ENCODE measurements around the gene SOX10. TPM values are rescaled to one million over a fixed set of nuclear protein-coding genes. Genes with fewer than 3 reads are reported as not detected.

Gene SOX10
- total and polyA plus RNA-seq, 7 experiments from 2014 or later: not detected

GRCh38 chr22:37932401-37932800 lies 52.0 kb downstream of the SOX10 start:
- no peak overlapping the region for H3K27ac Mint-ChIP-seq
- POLR2A ChIA-PET: interaction anchor here (1.8 kb wide), 1 partner anchor 27 kb away, joined by 10 read pairs; the partner anchor contains the start of gene MICALL1

GRCh38 chr22:37931893-37932389 lies 52.4 kb downstream of the SOX10 start:
- Mint-ChIP-seq H3K27ac (no peak overlapping the region), H3K4me3 (no peak overlapping the region), H3K4me1 (peaks cover 0 to 15% (median 8%) of the 10 kb centered on the region in 7 donors), H3K27me3 (no peaks in the 10 kb centered on the region), H3K9me3 (no peaks in the 10 kb centered on the region), H3K36me3 (peaks cover 0 to 9% (median 3%) of the 10 kb centered on the region in 5 donors)
- CTCF ChIA-PET: interaction anchor here (0.6 to 2.4 kb wide), 3 partner anchors 51 to 114 kb away, joined by 3 to 17 read pairs (median 6); no protein-coding TSS in a partner anchor
- Histone ChIP-seq H3K27me3 (ENCODE audit: control insufficient read depth in 2 of 2, insufficient read depth in 2 of 2, low read length in 2 of 2) (no peaks in the 10 kb centered on the region), H3K4me1 (ENCODE audit: control insufficient read depth in 2 of 2, insufficient read depth in 2 of 2, low read length in 2 of 2) (peaks cover 0 to 4% of the 10 kb centered on the region in 2 donors), H3K9me3 (ENCODE audit: control insufficient read depth in 2 of 3, low read length in 3 of 3) (no peaks in the 10 kb centered on the region), H3K4me3 (ENCODE audit: low read length) (no peak overlapping the region), H3K27ac (ENCODE audit: low read depth, low read length) (no peak overlapping the region), H3K36me3 (ENCODE audit: control insufficient read depth in 2 of 3, insufficient read depth in 3 of 3, low read length in 3 of 3) (peaks cover 0 to 44% (median 0%) of the 10 kb centered on the region in 3 experiments)
- no peak for ATAC-seq
- no peak for DNase-seq
- intact Hi-C loops (cut with micrococcal nuclease): loop anchor here (2.0 to 10.0 kb wide), 4 partner anchors 35 to 327 kb away; partner anchors contain the start of gene GGA1 (in 1 of the 2)
- POLR2A ChIA-PET: interaction anchor here (1.8 kb wide), 1 partner anchor 26 kb away, joined by 10 read pairs; the partner anchor contains the start of gene MICALL1

More at GRCh38 chr22:37932401-37932800, 52.0 kb downstream of the SOX10 start:
- CTCF ChIA-PET: interaction anchor here (0.6 to 2.4 kb wide), 3 partner anchors 69 to 114 kb away, joined by 3 to 17 read pairs (median 6); no protein-coding TSS in a partner anchor
- ATAC-seq (no peak), DNase-seq (no peak)
- no peak overlapping the region for H3K27ac ChIP-seq (ENCODE audit: low read depth, low read length)
- Mint-ChIP-seq H3K27me3 (no peaks in the 10 kb centered on the region), H3K9me3 (no peaks in the 10 kb centered on the region), H3K4me1 (peaks cover 0 to 15% (median 8%) of the 10 kb centered on the region in 7 donors), H3K36me3 (peaks cover 0 to 9% (median 4%) of the 10 kb centered on the region in 5 donors), H3K4me3 (no peak overlapping the region)
- H3K27me3 ChIP-seq (ENCODE audit: control insufficient read depth in 2 of 2, insufficient read depth in 2 of 2, low read length in 2 of 2): no peaks in the 10 kb centered on the region
- H3K36me3 ChIP-seq (ENCODE audit: control insufficient read depth in 2 of 3, insufficient read depth in 3 of 3, low read length in 3 of 3): peaks cover 0 to 42% (median 0%) of the 10 kb centered on the region in 3 experiments
- intact Hi-C loops (cut with micrococcal nuclease): loop anchor here (2.0 to 10.0 kb wide), 4 partner anchors 35 to 328 kb away; partner anchors contain the start of gene GGA1 (in 1 of the 2)
- H3K4me1 ChIP-seq (ENCODE audit: control insufficient read depth in 2 of 2, insufficient read depth in 2 of 2, low read length in 2 of 2): peaks cover 0 to 4% of the 10 kb centered on the region in 2 donors
- H3K4me3 ChIP-seq (ENCODE audit: low read length): no peak overlapping the region
- no peaks in the 10 kb centered on the region for H3K9me3 ChIP-seq (ENCODE audit: control insufficient read depth in 2 of 3, low read length in 3 of 3)

GRCh38 chr22:37930952-37931440 lies 53.4 kb downstream of the SOX10 start:
- Mint-ChIP-seq H3K27ac (peak overlapping the region in 4 of 9 donors; percentile 18 to 49 (median 40)), H3K9me3 (no peaks in the 10 kb centered on the region), H3K27me3 (no peaks in the 10 kb centered on the region), H3K4me3 (no peak overlapping the region), H3K4me1 (peaks cover 0 to 15% (median 8%) of the 10 kb centered on the region in 7 donors), H3K36me3 (peaks cover 0 to 9% (median 3%) of the 10 kb centered on the region in 5 donors)
- H3K36me3 ChIP-seq (ENCODE audit: control insufficient read depth in 2 of 3, insufficient read depth in 3 of 3, low read length in 3 of 3): peaks cover 0 to 52% (median 0%) of the 10 kb centered on the region in 3 experiments
- CTCF ChIA-PET: interaction anchor here (0.7 to 1.1 kb wide), 2 partner anchors 25 to 50 kb away, joined by 4 to 6 read pairs; partner anchors contain the start of gene MICALL1
- H3K9me3 ChIP-seq (ENCODE audit: control insufficient read depth in 2 of 3, low read length in 3 of 3): no peaks in the 10 kb centered on the region
- DNase-seq (no peak), ATAC-seq (no peak)
- H3K27ac ChIP-seq (ENCODE audit: low read depth, low read length): no peak overlapping the region
- H3K4me3 ChIP-seq (ENCODE audit: low read length): no peak overlapping the region
- H3K27me3 ChIP-seq (ENCODE audit: control insufficient read depth in 2 of 2, insufficient read depth in 2 of 2, low read length in 2 of 2): no peaks in the 10 kb centered on the region
- intact Hi-C loops (cut with micrococcal nuclease): loop anchor here in 1 of 2 donors (5.0 to 10.0 kb wide), 3 partner anchors 34 to 326 kb away; partner anchors contain the start of gene GGA1
- POLR2A ChIA-PET: interaction anchor here (1.2 kb wide), 1 partner anchor 34 kb away, joined by 3 read pairs; no protein-coding TSS in a partner anchor
- H3K4me1 ChIP-seq (ENCODE audit: control insufficient read depth in 2 of 2, insufficient read depth in 2 of 2, low read length in 2 of 2): peaks cover 0 to 4% of the 10 kb centered on the region in 2 donors

GRCh38 chr22:37930270-37930951 lies 53.9 kb downstream of the SOX10 start:
- Mint-ChIP-seq H3K4me1 (peaks cover 0 to 15% (median 8%) of the 10 kb centered on the region in 7 donors), H3K27ac (peak overlapping the region in 3 of 9 donors; percentile 32 to 49 (median 48)), H3K36me3 (peaks cover 0 to 9% (median 3%) of the 10 kb centered on the region in 5 donors), H3K27me3 (no peaks in the 10 kb centered on the region), H3K4me3 (no peak overlapping the region), H3K9me3 (no peaks in the 10 kb centered on the region)
- ChIA-PET POLR2A (interaction anchor here (1.2 kb wide), 1 partner anchor 35 kb away, joined by 3 read pairs; no protein-coding TSS in a partner anchor), CTCF (interaction anchor here (1.0 to 1.1 kb wide), 2 partner anchors 24 to 43 kb away, joined by 3 to 4 read pairs; partner anchors contain the start of gene MICALL1)
- ATAC-seq (no peak), DNase-seq (no peak)
- Histone ChIP-seq H3K27ac (ENCODE audit: low read depth, low read length) (no peak overlapping the region), H3K4me1 (ENCODE audit: control insufficient read depth in 2 of 2, insufficient read depth in 2 of 2, low read length in 2 of 2) (peaks cover 0 to 4% of the 10 kb centered on the region in 2 donors), H3K4me3 (ENCODE audit: low read length) (no peak overlapping the region), H3K9me3 (ENCODE audit: control insufficient read depth in 2 of 3, low read length in 3 of 3) (no peaks in the 10 kb centered on the region), H3K27me3 (ENCODE audit: control insufficient read depth in 2 of 2, insufficient read depth in 2 of 2, low read length in 2 of 2) (no peaks in the 10 kb centered on the region), H3K36me3 (ENCODE audit: control insufficient read depth in 2 of 3, insufficient read depth in 3 of 3, low read length in 3 of 3) (peaks cover 0 to 58% (median 0%) of the 10 kb centered on the region in 3 experiments)
- intact Hi-C loops (cut with micrococcal nuclease): loop anchor here in 1 of 2 donors (5.0 to 10.0 kb wide), 3 partner anchors 33 to 326 kb away; partner anchors contain the start of gene GGA1

- intact Hi-C loops (cut with micrococcal nuclease): no loop called here
- Histone ChIP-seq H3K36me3 (ENCODE audit: control insufficient read depth in 2 of 3, insufficient read depth in 3 of 3, low read length in 3 of 3) (peaks cover 0 to 67% (median 0%) of the 10 kb centered on the region in 3 experiments), H3K27ac (ENCODE audit: low read depth, low read length) (no peak overlapping the region), H3K4me1 (ENCODE audit: control insufficient read depth in 2 of 2, insufficient read depth in 2 of 2, low read length in 2 of 2) (peaks cover 0 to 4% of the 10 kb centered on the region in 2 donors), H3K27me3 (ENCODE audit: control insufficient read depth in 2 of 2, insufficient read depth in 2 of 2, low read length in 2 of 2) (no peaks in the 10 kb centered on the region), H3K4me3 (ENCODE audit: low read length) (no peak overlapping the region), H3K9me3 (ENCODE audit: control insufficient read depth in 2 of 3, low read length in 3 of 3) (no peaks in the 10 kb centered on the region)
- H3K9me3 Mint-ChIP-seq: no peaks in the 10 kb centered on the region
- H3K27me3 Mint-ChIP-seq: no peaks in the 10 kb centered on the region
- ChIA-PET CTCF (interaction anchor here (0.6 to 1.4 kb wide), 3 partner anchors 42 to 894 kb away, joined by 3 to 4 read pairs (median 3); no protein-coding TSS in a partner anchor), POLR2A (no interaction called here)
- DNase-seq (no peak), ATAC-seq (no peak)
- peaks cover 0 to 9% (median 3%) of the 10 kb centered on the region in 5 donors for H3K36me3 Mint-ChIP-seq
- no peak overlapping the region for H3K4me3 Mint-ChIP-seq
- peaks cover 0 to 15% (median 8%) of the 10 kb centered on the region in 7 donors for H3K4me1 Mint-ChIP-seq
- peak overlapping the region in 1 of 9 donors; percentile 25 for H3K27ac Mint-ChIP-seq
Observed at GRCh38 chr22:37929390-37929789, 55.0 kb downstream of the SOX10 start.

GRCh38 chr22:37927637-37927936 lies 56.8 kb downstream of the SOX10 start:
- ChIA-PET CTCF (interaction anchor here (0.6 kb wide), 1 partner anchor 65 kb away, joined by 3 read pairs; no protein-coding TSS in a partner anchor), POLR2A (no interaction called here)
- no peak overlapping the region for H3K27ac ChIP-seq (ENCODE audit: low read depth, low read length)
- Mint-ChIP-seq H3K4me1 (peaks cover 0 to 2% (median 0%) of the 10 kb centered on the region in 7 donors), H3K4me3 (no peak overlapping the region), H3K27me3 (no peaks in the 10 kb centered on the region), H3K36me3 (peaks cover 0 to 9% (median 5%) of the 10 kb centered on the region in 5 donors), H3K9me3 (no peaks in the 10 kb centered on the region), H3K27ac (no peak overlapping the region)
- no peaks in the 10 kb centered on the region for H3K9me3 ChIP-seq (ENCODE audit: control insufficient read depth in 2 of 3, low read length in 3 of 3)
- H3K4me1 ChIP-seq (ENCODE audit: control insufficient read depth in 2 of 2, insufficient read depth in 2 of 2, low read length in 2 of 2): no peaks in the 10 kb centered on the region
- peaks cover 0 to 70% (median 0%) of the 10 kb centered on the region in 3 experiments for H3K36me3 ChIP-seq (ENCODE audit: control insufficient read depth in 2 of 3, insufficient read depth in 3 of 3, low read length in 3 of 3)
- intact Hi-C loops (cut with micrococcal nuclease): no loop called here
- DNase-seq: no peak
- ATAC-seq: no peak
- H3K27me3 ChIP-seq (ENCODE audit: control insufficient read depth in 2 of 2, insufficient read depth in 2 of 2, low read length in 2 of 2): no peaks in the 10 kb centered on the region
- no peak overlapping the region for H3K4me3 ChIP-seq (ENCODE audit: low read length)
